Activated CD4-positive, alpha-beta memory T cell treated with anti-CD3 and anti-CD28 coated beads for 36 hours (primary cell): ENCODE measurements around the gene SPINK8. TPM values are rescaled to one million over a fixed set of nuclear protein-coding genes. Genes with fewer than 3 reads are reported as not detected.
"Not testable (repeated sequence)": the region's sequence is repeated elsewhere in the genome, so short reads cannot be mapped to it uniquely, and the experiment has no call there.

ENCODE experiments used
- CTCF ChIA-PET: fragments of 350-600 bp; sonication (Branson Sonifier 250); formaldehyde crosslinking; loops from one replicate; lab custom pipeline; 2021; ENCODE audit warnings: antibody characterized with exemption, inconsistent platforms; lab: Charles Lee
- POLR2A ChIA-PET: fragments of 350-600 bp; sonication (Branson Sonifier 250); formaldehyde crosslinking; loops from one replicate; lab custom pipeline; 2021; ENCODE audit warnings: antibody characterized with exemption; lab: Charles Lee
- DNase-seq: peaks from one replicate; pipeline ENCODE4 v3.0.0-alpha.2; 2020
- H3K27ac Mint-ChIP-seq: one replicate; pipeline ENCODE4 v1.8.0; 2021; ENCODE audit warnings: mixed read lengths
- H3K27me3 Mint-ChIP-seq: one replicate; pipeline ENCODE4 v1.8.0; 2021; ENCODE audit warnings: mixed read lengths
- H3K36me3 Mint-ChIP-seq: one replicate; pipeline ENCODE4 v1.8.0; 2021; ENCODE audit warnings: mixed read lengths
- H3K4me1 Mint-ChIP-seq: one replicate; pipeline ENCODE4 v1.8.0; 2021; ENCODE audit warnings: low read depth, mixed read lengths
- H3K4me3 Mint-ChIP-seq: one replicate; pipeline ENCODE4 v1.8.0; 2021; ENCODE audit warnings: mild to moderate bottlenecking, mixed read lengths
- H3K9me3 Mint-ChIP-seq: one replicate; pipeline ENCODE4 v1.8.0; 2021; ENCODE audit warnings: mixed read lengths
- intact Hi-C: fragments of 100-400 bp; cut with micrococcal nuclease; formaldehyde crosslinking; loops from one replicate; pipeline ENCODE4 v1.15.1; 2023
- total RNA-seq, 2 experiments: library from RNA; stranded (reverse); gene quantifications; one replicate each; pipeline ENCODE4 v1.2.3, GENCODE V29; 2021

SPINK8 gene
- total RNA-seq: not detected

DNA sequence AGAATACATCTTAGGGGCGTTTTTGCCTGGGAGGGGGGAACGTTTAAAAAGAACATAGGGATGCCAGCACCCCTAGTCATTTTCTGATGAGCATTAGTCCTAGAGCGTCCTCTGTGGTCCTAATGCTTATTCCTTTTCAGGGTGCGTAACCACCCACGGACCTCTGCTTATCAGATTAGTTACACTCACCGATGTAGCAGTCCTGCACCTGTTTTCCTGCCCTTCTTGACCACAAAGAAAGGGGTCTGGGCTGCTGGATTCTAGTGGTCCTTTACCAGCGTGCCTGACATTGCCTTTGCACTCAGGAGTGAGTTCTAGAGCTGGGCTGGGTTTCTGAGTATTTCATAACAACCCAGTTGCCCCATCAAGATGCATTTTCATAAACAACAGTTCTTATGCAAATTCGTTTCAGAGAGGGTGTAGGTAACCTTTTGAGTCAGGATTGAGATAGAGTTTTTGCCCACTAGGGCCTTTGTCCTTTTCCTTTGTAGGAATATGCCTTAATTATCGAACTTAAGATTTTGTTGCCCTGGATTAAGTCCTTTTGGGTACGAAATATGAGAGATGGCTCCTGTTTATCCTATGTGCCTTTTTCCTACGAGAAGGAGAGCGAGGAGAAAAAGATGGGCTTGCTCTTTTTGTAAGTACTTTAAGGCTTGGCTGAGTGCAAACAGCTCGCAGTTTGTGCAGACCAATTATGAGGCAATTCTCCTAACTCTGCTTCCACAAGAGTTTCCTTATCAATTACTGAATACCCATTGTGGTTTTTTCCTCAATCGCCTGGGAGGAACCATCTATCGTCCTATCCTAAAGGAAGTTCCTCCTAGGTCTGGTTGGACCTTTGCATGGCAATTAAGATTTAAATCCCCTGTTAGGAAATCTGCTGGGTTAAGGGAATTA lies at the start of gene SPINK8:
SPINK8 (minus strand) TSS at position 316 of the 900 bp plus-strand sequence. CDS start 5,320 bp downstream, outside the sequence.
- POLR2A ChIA-PET, DNase-seq, H3K4me3 Mint-ChIP-seq, H3K9me3 Mint-ChIP-seq, intact Hi-C loops, H3K27ac Mint-ChIP-seq, H3K36me3 Mint-ChIP-seq, H3K4me1 Mint-ChIP-seq: not testable (repeated sequence)
- peaks cover 18% of the 10 kb centered on the region for H3K27me3 Mint-ChIP-seq
- CTCF ChIA-PET: interaction anchor here (1.2 kb wide), 1 partner anchor 67 kb away, joined by 4 read pairs; no protein-coding TSS in a partner anchor

DNA sequence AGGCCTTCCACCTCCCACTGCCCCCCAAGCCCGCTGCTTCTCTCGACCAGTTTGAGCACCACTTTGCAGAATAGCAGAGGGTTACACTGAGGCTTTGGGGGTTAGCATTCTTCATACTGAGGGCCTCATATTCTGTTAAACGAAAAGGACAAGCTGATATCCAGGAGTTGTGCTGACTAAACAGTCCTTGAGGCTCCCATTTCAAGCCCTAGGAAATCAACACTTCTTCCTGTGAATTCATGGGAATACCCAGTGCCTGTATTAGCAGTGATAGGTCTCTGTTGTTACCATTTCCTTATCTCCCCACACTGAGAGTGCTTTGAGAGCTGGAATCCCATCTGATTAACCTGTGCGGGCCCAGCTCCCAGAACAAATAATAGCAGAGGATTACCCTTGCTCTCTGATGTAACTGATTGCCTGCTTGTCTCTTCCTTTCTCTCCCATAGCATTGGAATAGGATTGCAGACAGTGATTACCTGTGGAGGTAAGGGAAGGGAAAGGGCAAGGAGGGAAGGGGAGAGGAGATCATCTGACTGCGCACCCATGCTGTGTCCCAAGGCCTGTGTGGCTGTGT lies 39.5 kb upstream of the SPINK8 start:
- DNase-seq: no peak
- no peaks in the 10 kb centered on the region for H3K4me1 Mint-ChIP-seq

DNA sequence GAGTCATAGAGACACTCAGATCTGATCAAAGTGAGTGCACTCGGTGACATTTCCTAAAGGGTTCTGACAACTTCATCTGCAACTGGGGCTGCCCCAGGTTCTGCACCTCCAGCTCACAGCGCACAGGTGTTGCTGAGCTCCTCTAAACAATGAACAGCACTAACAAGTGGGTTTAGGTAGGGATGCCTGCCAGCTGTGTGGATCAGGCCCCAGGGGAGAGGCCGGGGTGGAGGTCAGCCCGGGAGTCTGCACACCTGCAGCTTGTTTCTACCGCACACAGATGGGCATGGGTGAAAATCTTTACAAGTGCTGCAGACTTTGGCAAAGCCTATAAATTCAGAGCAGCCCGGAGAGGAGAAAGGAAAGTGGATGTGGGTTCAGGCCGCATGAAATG lies 38.9 kb upstream of the SPINK8 start:
- no peak overlapping the region for H3K4me3 Mint-ChIP-seq
- ChIA-PET CTCF (no interaction called here), POLR2A (no interaction called here)
- no peaks in the 10 kb centered on the region for H3K36me3 Mint-ChIP-seq
- no peak for DNase-seq
- H3K27me3 Mint-ChIP-seq: no peaks in the 10 kb centered on the region
- intact Hi-C loops: no loop called here
- H3K27ac Mint-ChIP-seq: no peak overlapping the region
- no peaks in the 10 kb centered on the region for H3K4me1 Mint-ChIP-seq
- H3K9me3 Mint-ChIP-seq: no peaks in the 10 kb centered on the region

More for the DNA sequence above, 39.5 kb upstream of the SPINK8 start:
- Mint-ChIP-seq H3K36me3 (no peaks in the 10 kb centered on the region), H3K9me3 (no peaks in the 10 kb centered on the region), H3K4me3 (no peak overlapping the region), H3K27ac (no peak overlapping the region), H3K27me3 (no peaks in the 10 kb centered on the region)
- ChIA-PET CTCF (no interaction called here), POLR2A (no interaction called here)
- intact Hi-C loops: no loop called here

DNA sequence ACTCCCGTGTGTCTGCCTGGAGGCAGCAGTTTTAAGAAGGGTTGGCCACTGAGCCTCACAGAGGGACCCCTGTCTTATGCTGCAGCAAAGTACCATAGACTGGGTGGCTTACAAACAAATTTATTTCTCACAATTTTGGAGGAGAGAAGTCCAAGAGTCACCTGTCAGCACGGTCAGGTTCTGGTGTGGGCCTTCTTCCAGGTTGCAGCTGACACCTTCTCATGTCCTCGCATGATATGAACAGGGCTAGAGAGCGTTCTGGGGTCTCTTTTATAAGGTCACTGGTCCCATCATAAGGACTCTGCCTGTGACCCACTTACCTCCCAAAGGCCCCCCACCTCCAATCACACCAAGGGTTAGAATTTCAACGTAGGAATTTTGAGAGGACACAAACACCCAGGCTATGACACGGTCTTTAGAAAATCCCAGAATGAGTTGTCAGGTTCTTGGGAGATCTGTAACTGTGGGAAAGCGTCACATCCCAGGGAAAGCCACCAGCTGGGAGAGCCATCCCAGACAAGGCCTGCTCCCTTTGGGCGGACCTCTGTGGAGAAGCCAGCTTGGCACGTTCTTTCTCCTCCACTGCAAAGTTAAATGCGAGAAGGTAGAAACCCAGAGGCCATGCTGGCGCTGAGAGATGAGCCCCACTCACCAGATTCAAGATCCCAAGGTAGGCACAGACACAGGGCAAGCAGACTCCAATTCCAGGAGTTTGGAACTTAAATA lies 38.4 kb upstream of the SPINK8 start, which contains the start of gene FBXW12:
FBXW12 (plus strand) TSS at position 569 of the 726 bp plus-strand sequence. CDS start 549 bp downstream, outside the sequence.
- ChIA-PET POLR2A (no interaction called here), CTCF (no interaction called here)
- H3K36me3 Mint-ChIP-seq: no peaks in the 10 kb centered on the region
- intact Hi-C loops: no loop called here
- H3K4me1 Mint-ChIP-seq: no peaks in the 10 kb centered on the region
- H3K4me3 Mint-ChIP-seq: no peak within 1 kb of the TSS
- H3K27me3 Mint-ChIP-seq: no peaks in the 10 kb centered on the region
- H3K27ac Mint-ChIP-seq: no peak within 1 kb of the TSS
- no peak for DNase-seq
- no peaks in the 10 kb centered on the region for H3K9me3 Mint-ChIP-seq

DNA sequence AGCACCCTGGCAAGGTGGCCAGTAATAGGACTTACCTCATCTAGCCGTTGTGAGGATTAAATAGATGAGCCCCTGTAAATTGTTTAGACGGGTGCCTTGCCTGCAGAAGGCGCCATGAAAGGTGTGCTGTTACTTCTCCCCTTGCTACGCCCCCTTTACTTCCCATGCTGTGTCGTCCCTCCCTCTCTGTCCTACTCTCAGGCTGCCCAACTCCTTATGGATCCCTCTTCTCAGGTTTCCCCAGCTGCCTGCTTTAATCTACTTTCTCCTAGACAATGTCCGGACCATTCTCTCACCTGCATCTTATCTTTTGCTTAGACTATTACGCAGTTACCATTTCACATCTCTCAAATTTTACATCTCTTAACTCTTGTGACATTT lies 36.9 kb upstream of the SPINK8 start:
- intact Hi-C loops: no loop called here
- no peak for DNase-seq
- Mint-ChIP-seq H3K4me1 (no peaks in the 10 kb centered on the region), H3K27ac (no peak overlapping the region), H3K27me3 (no peaks in the 10 kb centered on the region), H3K36me3 (no peaks in the 10 kb centered on the region), H3K9me3 (no peaks in the 10 kb centered on the region), H3K4me3 (no peak overlapping the region)
- ChIA-PET CTCF (no interaction called here), POLR2A (no interaction called here)

DNA sequence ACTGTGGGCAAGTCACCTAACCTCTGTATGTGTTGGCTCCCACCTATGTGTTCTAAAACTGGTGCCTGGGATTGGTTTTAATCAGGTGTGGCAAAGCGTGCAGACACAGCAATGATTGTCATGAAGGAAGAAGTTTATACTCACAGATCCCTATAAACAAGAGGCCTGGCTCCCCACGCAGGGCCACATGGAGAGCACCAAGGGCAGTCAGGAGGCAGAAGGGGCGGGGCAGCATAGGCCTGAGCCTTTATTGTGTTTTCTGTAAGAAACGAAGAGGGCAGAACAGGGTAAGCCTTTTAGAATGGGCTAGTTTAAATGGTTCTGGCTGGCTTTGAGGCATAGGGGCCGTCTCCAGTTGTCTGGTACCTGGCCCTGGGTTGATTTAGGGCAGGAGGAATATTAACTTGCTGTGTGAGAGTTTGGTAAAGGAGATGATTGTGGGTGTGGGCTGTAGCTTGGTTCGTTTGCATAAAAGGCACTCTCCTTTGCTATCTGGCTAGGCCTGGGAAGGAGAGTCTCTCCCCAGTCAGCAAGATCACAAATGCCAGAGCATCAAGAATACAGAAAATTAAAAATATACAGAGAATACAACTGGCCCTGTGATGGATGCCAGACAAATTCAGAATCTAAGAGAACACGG lies 36.4 kb upstream of the SPINK8 start:
- ChIA-PET POLR2A (no interaction called here), CTCF (no interaction called here)
- Mint-ChIP-seq H3K27ac (no peak overlapping the region), H3K27me3 (no peaks in the 10 kb centered on the region), H3K36me3 (no peaks in the 10 kb centered on the region), H3K9me3 (no peaks in the 10 kb centered on the region), H3K4me1 (no peaks in the 10 kb centered on the region), H3K4me3 (no peak overlapping the region)
- DNase-seq: no peak
- intact Hi-C loops: no loop called here

DNA sequence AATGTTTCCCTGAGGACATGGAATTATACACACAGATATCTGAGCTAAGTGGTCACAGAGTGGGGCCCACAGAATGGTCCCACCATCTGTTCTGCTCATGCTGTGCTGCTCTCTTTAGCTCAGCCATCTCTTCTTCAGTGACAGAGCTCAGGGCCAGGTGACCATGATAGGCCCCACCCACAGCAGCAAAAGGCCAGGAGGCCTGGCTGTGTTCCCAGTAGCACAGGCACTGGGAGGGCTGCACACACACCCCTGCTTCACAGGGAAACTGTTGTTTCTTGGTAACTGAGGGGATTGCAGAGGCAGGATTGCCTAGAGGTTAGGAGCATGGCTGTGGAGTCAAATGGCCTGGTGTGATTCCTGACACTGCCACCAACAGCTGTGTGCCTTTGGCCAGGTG lies 33.7 kb upstream of the SPINK8 start:
- Mint-ChIP-seq H3K4me1 (no peaks in the 10 kb centered on the region), H3K4me3 (no peak overlapping the region), H3K9me3 (peaks cover 3% of the 10 kb centered on the region), H3K36me3 (no peaks in the 10 kb centered on the region), H3K27me3 (peaks cover under 1% of the 10 kb centered on the region), H3K27ac (no peak overlapping the region)
- POLR2A ChIA-PET: interaction anchor here (0.6 kb wide), 1 partner anchor 460 kb away, joined by 3 read pairs; no protein-coding TSS in a partner anchor
- intact Hi-C loops: no loop called here
- no peak for DNase-seq
- CTCF ChIA-PET: interaction anchor here (1.1 to 1.4 kb wide), 2 partner anchors 34 to 69 kb away, joined by 4 read pairs; no protein-coding TSS in a partner anchor

DNA sequence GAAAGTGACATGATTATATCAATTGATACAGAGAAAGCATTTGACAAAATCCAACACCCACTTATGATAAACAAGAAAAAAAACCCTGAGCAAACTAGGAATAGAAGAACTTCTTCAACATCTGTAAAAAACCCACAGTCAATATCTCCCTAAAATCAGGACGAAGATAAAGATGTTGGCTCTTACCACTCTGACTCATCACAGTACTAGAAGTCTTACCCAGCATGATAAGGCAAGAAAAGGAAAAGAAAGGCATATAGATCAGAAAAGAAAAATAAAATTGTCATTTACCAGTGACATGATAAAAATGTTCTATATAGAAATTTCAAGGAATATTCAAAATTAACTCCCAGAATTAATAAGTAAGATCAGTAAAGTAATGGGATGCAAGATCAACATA lies 31.4 kb upstream of the SPINK8 start:
- Mint-ChIP-seq H3K9me3 (peaks cover 18% of the 10 kb centered on the region), H3K4me1 (no peaks in the 10 kb centered on the region), H3K27me3 (peaks cover 3% of the 10 kb centered on the region), H3K36me3 (peaks cover 8% of the 10 kb centered on the region), H3K4me3 (no peak overlapping the region), H3K27ac (no peak overlapping the region)
- DNase-seq: no peak
- CTCF ChIA-PET: no interaction called here
- intact Hi-C loops: no loop called here
- POLR2A ChIA-PET: no interaction called here

DNA sequence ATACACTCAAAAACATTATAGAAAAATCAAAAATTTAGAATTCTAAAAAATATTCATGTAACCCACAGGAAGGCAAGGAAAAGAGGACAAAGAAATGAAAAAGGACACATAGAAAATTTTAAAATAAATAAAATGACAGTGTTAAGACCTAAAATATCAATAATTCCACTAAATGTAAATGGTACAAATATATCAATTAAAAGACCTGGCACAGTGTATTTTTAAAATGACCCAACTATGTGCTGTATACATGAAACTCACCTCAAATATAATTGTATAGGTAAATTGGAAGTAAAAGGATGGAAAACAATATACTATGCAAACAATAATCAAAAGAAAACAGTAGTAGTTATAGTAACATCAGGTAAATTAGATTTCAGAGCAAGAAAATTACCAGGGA lies 28.5 kb upstream of the SPINK8 start:
- Mint-ChIP-seq H3K4me3 (no peak overlapping the region), H3K27me3 (peaks cover 6% of the 10 kb centered on the region), H3K4me1 (no peaks in the 10 kb centered on the region), H3K36me3 (peaks cover 8% of the 10 kb centered on the region), H3K9me3 (peaks cover 18% of the 10 kb centered on the region), H3K27ac (no peak overlapping the region)
- intact Hi-C loops: no loop called here
- CTCF ChIA-PET: no interaction called here
- DNase-seq: no peak
- POLR2A ChIA-PET: no interaction called here

DNA sequence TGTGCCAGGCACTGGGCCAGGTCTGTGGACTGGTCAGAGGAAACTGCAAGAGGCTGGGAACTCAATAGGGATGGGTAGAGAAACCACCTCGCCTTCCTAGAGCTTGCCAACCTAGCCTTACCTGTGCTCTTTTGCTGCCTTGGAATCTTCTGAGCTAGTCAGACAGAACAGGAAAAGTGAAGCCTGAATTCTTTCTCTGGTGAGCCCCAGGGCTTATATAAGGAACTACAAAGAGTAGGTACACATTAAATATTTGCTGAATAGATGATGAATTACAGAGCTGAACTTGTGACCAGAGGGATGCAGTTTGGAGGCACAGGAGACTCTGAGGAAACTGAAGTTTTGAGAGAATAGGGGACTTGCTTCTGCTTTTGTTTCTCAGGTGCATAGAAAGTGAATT lies 23.0 kb upstream of the SPINK8 start:
- intact Hi-C loops: no loop called here
- H3K9me3 Mint-ChIP-seq: peaks cover 10% of the 10 kb centered on the region
- CTCF ChIA-PET: interaction anchor here (0.6 to 2.1 kb wide), 2 partner anchors 44 to 382 kb away, joined by 4 to 6 read pairs; no protein-coding TSS in a partner anchor
- peaks cover 12% of the 10 kb centered on the region for H3K27me3 Mint-ChIP-seq
- no peak for DNase-seq
- peaks cover 5% of the 10 kb centered on the region for H3K36me3 Mint-ChIP-seq
- H3K4me3 Mint-ChIP-seq: no peak overlapping the region
- H3K27ac Mint-ChIP-seq: no peak overlapping the region
- H3K4me1 Mint-ChIP-seq: no peaks in the 10 kb centered on the region
- POLR2A ChIA-PET: no interaction called here

DNA sequence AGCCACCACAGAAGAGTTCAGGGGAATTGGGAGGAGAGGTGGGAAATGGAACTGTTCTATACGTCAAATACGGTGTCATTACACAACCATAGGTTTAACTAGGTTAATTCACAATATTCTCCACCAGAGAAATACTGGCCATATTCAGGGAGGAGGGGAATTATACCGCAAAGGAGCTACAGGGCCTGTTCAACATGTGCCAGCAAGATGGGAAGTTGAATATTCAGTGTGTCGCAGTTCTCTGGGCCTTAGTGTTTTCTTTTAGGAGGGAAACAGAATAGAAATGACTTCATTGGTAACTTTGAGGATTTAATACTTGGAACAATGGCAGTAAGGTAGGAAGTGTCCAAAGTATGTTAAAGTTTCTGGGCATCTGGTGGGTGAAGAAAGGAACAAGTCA lies 20.5 kb upstream of the SPINK8 start:
- Mint-ChIP-seq H3K9me3 (no peaks in the 10 kb centered on the region), H3K4me3 (no peak overlapping the region), H3K27me3 (peaks cover 14% of the 10 kb centered on the region), H3K27ac (no peak overlapping the region), H3K4me1 (no peaks in the 10 kb centered on the region), H3K36me3 (no peaks in the 10 kb centered on the region)
- intact Hi-C loops: no loop called here
- DNase-seq: no peak
- POLR2A ChIA-PET: no interaction called here
- CTCF ChIA-PET: no interaction called here
